ENCODE data around the gene PM20D2. TPM values are rescaled to one million over a fixed set of nuclear protein-coding genes. Genes with fewer than 3 reads are reported as not detected.

Gene PM20D2
- total and polyA plus RNA-seq, 3 donors from 2014 or later, result 4.4 to 7.1 (median 6.9) TPM

- WGBS, 2 donors, result 47 to 60% methylated on average over 4 of the region's 4 CpGs
- peak; percentile 46 for DNase-seq
- Histone ChIP-seq H3K27me3 (no peaks in the 10 kb centered on the region), H3K4me3 (no peak overlapping the region), H3K27ac (peak overlapping the region; percentile 57 to 67), H3K4me1 (no peaks in the 10 kb centered on the region), H3K36me3 (ENCODE audit: low read depth, missing control alignments) (no peaks in the 10 kb centered on the region), H3K9me3 (no peaks in the 10 kb centered on the region)
- TF ChIP-seq POLR2A (IDR thresholded peaks at IDR 0.05) (no peak), CTCF (IDR thresholded peaks at IDR 0.05) (no peak)
- intact Hi-C loops (cut with DNase I; ENCODE audit: low total_unique reads), result no loop called here
Measured at GRCh38 chr6:89162047-89162371, 16.2 kb downstream of the PM20D2 start.

GRCh38 chr6:89172131-89172530 lies 26.3 kb downstream of the PM20D2 start:
- 49 to 57% methylated on average over 6 of the region's 6 CpGs for WGBS, 2 donors
- no peaks in the 10 kb centered on the region for H3K9me3 ChIP-seq
- H3K27ac ChIP-seq, result no peak overlapping the region
- no peak for TF ChIP-seq POLR2A (IDR thresholded peaks at IDR 0.05)
- TF ChIP-seq CTCF (IDR thresholded peaks at IDR 0.05), result no peak
- H3K4me1 ChIP-seq, result no peaks in the 10 kb centered on the region
- H3K4me3 ChIP-seq, result no peak overlapping the region
- no peaks in the 10 kb centered on the region for H3K27me3 ChIP-seq
- H3K36me3 ChIP-seq (ENCODE audit: low read depth, missing control alignments), result no peaks in the 10 kb centered on the region
- intact Hi-C loops (cut with DNase I; ENCODE audit: low total_unique reads), result no loop called here
- no peak for DNase-seq

- TF ChIP-seq POLR2A (IDR thresholded peaks at IDR 0.05) (no peak), CTCF (IDR thresholded peaks at IDR 0.05) (no peak)
- H3K4me3 ChIP-seq, result no peak overlapping the region
- no peaks in the 10 kb centered on the region for H3K27me3 ChIP-seq
- H3K27ac ChIP-seq, result no peak overlapping the region
- intact Hi-C loops (cut with DNase I; ENCODE audit: low total_unique reads), result no loop called here
- H3K36me3 ChIP-seq (ENCODE audit: low read depth, missing control alignments), result no peaks in the 10 kb centered on the region
- no peak for DNase-seq
- WGBS, 2 donors, result 90 to 92% methylated on average over 4 of the region's 4 CpGs
- no peaks in the 10 kb centered on the region for H3K4me1 ChIP-seq
- no peaks in the 10 kb centered on the region for H3K9me3 ChIP-seq
Measured at GRCh38 chr6:89173634-89174033, 27.8 kb downstream of the PM20D2 start.

- Histone ChIP-seq H3K27ac (no peak overlapping the region), H3K9me3 (no peaks in the 10 kb centered on the region), H3K4me1 (no peaks in the 10 kb centered on the region), H3K4me3 (no peak overlapping the region), H3K27me3 (no peaks in the 10 kb centered on the region), H3K36me3 (ENCODE audit: low read depth, missing control alignments) (no peaks in the 10 kb centered on the region)
- intact Hi-C loops (cut with DNase I; ENCODE audit: low total_unique reads), result no loop called here
- DNase-seq, result no peak
- 97% methylated on average over 12 to 13 of the region's 13 CpGs for WGBS, 2 donors
- TF ChIP-seq CTCF (IDR thresholded peaks at IDR 0.05) (no peak), POLR2A (IDR thresholded peaks at IDR 0.05) (no peak)
Measured at GRCh38 chr6:89180112-89180511, 34.3 kb downstream of the PM20D2 start.

GRCh38 chr6:89180971-89181370 lies 35.1 kb downstream of the PM20D2 start:
- H3K36me3 ChIP-seq (ENCODE audit: low read depth, missing control alignments), result no peaks in the 10 kb centered on the region
- TF ChIP-seq CTCF (IDR thresholded peaks at IDR 0.05) (no peak), POLR2A (IDR thresholded peaks at IDR 0.05) (no peak)
- no peak for DNase-seq
- no peaks in the 10 kb centered on the region for H3K27me3 ChIP-seq
- WGBS, 2 donors, result 67 to 72% methylated on average over 1 of the region's 1 CpG
- intact Hi-C loops (cut with DNase I; ENCODE audit: low total_unique reads), result no loop called here
- H3K27ac ChIP-seq, result no peak overlapping the region
- H3K4me3 ChIP-seq, result no peak overlapping the region
- no peaks in the 10 kb centered on the region for H3K9me3 ChIP-seq
- H3K4me1 ChIP-seq, result no peaks in the 10 kb centered on the region

All from testis (tissue), 3 donors.